GM19467 (cell line): ENCODE results near the gene CRTAP.
"Not testable (repeated sequence)": the region's sequence is repeated elsewhere in the genome, so short reads cannot be mapped to it uniquely, and the experiment has no call there.

Experiments used
- ATAC-seq: cut with Tn5 transposase; IDR thresholded peaks from one replicate; pipeline ENCODE4 v1.9.1; 2021; ENCODE audit warnings: mild to moderate bottlenecking, moderate library complexity; ENCODE audit not compliant: unreplicated experiment

The CRTAP gene

DNA sequence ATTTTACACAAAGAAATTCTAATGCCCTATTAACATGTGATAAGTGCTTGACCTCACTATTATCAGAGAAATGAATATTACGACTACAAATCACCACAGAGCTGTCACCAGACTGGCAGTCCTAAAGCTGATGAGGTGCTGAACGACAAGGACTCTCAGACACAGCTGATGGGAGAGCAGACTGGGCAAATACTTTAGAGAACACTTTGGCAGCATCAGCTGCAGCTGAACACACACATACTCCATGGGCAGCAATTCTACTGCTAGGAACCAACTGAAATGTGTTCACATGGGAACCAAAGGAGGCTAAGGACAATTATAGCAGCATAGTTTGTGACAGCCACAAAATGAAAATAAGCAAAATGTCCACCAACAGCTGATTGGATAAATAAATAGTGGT lies 59.3 kb downstream of the CRTAP start:
- ATAC-seq, result no peak

DNA sequence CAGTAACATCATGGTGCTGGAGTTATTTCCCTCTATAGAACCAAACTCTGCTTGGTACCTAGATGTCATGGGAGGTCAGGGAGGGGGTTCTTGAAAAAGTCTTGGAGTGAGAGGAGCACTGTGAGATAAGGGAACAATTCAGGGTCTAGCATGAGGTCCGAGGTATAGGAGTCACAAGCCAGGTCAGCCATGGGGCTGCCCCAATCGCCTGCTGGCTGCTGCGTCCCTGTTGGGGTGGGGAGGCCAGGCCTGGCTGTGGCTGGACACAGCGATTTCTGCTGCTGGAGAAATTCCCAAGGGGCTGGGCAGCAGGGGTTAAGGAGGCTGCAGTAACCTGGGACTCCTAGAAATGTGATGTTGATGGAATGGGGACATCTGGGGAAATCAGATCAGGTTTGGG lies 59.9 kb downstream of the CRTAP start:
- no peak for ATAC-seq

DNA sequence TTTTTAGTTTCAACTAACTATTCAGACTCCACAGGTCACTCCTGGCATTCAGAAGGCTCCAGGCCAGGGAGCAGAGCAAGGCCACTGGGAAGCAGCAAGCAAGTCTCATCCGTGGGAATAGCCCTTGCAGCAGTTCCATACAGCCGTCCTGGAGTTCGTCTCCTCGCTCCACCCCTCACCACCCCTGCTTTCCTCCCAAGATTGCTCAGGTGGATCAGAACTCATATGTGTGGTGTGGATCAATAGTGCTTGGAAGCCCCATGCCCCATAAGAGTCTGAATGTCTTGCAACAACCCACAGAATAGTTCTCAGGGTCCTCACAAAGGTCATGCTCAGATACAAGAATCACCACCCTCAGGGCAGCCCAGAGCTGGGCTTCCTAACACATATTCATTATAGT lies 60.3 kb downstream of the CRTAP start:
- no peak for ATAC-seq

DNA sequence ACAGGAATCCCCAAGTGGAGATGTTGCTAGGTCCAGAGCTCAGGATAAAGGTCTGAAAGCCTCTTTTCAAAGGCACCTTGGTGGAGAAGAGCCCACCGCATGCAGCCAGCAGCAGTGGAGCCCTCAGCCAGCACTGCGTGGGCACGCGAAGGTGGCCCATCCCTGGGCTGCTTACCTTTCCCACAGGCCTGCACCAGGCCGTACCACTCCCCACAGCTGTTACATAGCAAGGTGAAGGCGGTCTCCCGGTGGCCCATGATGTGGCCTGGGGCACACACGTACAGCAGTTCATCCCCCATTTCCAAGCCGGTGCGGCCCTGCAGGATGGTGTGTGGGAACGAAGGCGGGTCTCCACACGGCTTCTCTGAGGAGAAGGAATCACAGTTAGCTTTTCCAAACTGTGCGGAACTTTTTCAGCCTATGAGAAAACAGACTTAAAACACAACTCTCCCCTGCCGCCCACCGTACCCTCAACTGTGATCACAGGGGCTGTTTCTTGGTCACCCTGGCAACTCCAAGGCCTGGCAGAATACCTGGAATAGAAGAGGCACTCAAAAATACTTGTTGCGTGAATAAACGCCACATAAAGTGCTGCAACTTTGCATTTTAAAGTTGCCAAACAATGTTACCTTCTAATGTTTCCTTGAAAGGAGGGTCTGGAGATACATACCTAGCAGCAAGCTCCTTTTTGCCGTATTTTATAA lies 61.0 kb downstream of the CRTAP start:
- ATAC-seq, result no peak

DNA sequence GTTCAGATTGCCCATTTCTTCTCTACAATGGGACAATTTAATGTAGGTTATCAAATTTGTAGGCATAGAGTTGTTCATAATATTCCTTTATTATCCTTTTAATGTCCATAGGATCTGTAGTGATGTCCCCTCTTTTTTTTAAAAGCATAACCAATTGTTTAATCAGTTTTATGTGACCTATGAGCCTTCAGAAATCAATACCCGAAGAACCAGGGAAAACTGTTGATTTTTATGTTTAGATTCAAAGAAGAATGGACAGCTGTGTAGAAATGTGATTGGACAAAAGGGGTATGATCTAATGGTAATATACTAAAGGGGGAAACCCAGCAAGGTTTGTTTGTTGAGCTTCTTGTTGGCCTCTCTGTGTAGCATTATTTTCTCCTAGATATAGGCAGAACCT lies 65.3 kb downstream of the CRTAP start:
- ATAC-seq, result no peak

DNA sequence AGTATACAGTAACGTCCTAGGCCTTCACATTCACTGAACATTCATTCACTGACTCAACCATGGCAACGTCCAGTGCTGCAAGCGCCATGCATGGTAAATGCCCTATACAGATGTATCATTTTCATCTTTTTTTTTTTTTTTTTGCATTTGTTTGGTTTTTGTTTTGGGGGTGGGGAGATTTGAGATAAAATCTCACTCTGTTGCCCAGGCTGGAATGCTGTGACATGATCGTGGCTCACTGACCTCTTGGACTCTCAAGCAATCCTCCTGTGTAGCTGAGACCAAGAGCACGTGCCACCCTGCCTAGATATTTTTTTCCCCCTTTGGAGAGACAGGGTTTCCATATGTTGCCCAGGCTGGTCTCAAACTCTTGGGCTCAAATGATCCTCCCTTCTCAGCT lies 67.4 kb downstream of the CRTAP start:
- ATAC-seq, result no peak

DNA sequence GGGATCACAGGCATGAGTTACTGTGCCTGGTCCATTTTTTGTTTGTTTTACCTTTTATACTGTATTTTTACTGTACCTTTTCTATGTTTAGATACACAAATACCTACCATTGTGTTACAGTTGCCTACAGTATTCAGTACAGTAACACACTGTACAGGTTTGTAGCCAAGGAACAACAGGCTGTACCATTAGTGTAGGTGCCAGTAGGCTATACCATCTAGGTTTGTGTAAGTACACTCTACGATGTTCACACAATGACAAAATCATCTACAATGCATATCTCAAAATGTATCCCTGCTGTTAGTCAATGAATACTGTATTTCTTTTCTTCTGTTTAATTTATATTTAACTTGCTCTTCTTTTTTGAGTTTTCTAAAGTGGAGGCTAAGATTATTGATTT lies 67.8 kb downstream of the CRTAP start:
- not testable (repeated sequence) for ATAC-seq

DNA sequence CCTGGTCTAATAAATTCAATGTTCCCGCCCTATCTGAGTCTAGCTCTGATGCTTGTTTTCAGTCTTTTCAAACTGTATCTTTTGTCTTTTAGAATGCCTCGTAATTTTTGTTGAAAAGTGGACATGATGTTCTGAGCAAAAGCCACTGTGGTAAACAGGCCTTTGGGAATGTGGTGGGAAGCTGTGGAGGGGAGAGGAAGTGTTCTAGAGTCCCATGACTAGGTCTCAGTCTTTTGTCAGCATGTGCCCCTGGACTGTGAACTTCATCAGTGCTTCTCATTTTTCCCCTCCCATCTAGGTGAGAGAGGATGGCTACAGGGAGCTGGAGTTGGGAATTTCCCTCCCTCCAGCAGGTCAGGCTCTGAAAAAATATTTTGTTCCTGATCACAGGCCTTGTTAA lies 71.0 kb downstream of the CRTAP start:
- ATAC-seq, result no peak

DNA sequence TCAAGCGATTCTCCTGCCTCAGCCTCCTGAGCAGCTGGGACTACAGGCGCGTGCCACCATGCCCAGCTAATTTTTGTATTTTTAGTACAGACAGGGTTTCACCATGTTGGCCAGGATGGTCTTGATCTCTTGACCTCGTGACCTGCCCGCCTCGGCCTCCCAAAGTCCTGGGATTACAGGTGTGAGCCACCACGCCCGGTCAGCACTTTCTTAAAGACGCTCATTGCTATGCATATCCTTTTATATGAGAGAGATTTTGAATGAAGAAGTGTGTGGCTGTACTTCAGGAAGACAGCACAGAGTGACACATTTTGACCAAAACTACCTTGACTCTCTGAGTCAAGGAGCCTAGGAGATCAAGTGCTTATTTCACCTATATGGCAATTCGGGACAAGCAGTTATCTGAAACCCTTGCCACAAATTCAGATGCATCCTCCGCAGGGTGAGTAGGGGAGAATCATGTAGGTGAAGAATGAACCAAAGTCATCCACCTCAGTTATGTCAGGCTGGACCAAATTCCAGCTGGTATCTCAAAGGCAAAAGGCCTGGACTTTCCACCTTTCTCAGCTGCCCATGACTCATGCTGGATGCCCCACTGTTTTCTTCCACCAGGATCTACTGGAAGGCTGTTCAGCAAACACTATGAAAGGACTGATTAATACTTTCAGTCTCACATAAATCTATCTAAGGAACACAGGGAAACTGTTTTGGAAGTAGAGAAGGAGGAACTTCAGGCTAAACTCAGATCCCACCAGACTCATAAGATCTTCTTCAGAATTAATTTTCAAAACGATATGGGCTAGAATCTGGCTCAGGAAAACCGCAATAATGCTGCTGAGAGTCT lies 72.9 kb downstream of the CRTAP start:
- ATAC-seq, result no peak

DNA sequence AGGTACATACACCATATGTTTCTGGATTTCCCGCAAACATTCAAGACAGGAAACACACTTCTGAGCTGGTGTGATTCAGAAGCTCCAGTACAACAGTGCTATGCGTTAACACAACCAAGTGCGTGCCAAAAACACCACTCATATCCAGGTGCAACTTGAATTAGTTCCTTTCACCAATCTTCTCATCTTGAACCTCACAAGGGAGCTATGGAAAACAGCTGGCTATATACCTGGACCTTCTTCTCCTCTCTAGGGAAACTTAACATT lies 73.5 kb downstream of the CRTAP start:
- no peak for ATAC-seq

DNA sequence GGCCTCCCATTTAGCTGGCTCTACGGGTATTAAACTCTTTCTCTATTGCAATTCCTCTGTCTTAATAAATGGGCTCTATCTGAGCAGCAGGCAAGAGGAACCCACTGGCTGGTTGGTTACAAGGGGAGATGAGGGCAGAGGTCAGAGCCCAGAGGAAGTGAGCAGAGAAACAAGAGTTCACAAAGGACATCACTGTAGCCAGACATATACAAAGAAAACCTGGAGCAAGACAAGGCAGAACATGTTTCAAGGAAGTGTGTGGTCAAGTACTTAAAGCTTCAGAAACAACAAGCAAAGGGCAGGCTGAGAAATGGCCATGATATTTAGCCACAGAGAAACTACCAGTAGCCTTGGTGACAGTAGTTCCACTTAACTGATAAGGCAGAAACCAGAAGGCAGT lies 80.5 kb downstream of the CRTAP start:
- no peak for ATAC-seq

DNA sequence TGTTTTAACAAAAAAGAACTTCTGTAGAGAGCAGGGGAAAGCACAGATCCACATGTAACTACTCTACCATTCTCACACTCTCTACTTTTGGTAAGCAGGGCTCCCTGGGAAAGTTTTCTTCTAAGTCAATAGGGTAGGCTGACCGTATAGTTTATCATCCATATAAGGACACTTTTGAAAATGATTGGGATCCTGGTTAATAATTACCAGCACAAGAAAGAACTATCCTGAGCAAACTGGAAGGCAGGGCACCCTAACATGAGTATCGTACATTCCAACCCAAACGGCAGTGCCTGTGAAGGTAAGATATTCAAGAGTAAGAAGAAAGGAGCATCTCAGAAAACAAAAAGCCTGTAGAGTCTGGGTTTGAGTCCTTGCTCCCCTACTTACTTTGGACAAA lies 82.7 kb downstream of the CRTAP start:
- no peak for ATAC-seq
